HG03457 (cell line): Measurements from ENCODE around the gene DOCK1.

Source experiments
- ATAC-seq: cut with Tn5 transposase; IDR thresholded peaks from one replicate; pipeline ENCODE4 v1.9.1; 2021; ENCODE audit warnings: moderate number of reproducible peaks; ENCODE audit not compliant: unreplicated experiment

The DOCK1 gene

DNA sequence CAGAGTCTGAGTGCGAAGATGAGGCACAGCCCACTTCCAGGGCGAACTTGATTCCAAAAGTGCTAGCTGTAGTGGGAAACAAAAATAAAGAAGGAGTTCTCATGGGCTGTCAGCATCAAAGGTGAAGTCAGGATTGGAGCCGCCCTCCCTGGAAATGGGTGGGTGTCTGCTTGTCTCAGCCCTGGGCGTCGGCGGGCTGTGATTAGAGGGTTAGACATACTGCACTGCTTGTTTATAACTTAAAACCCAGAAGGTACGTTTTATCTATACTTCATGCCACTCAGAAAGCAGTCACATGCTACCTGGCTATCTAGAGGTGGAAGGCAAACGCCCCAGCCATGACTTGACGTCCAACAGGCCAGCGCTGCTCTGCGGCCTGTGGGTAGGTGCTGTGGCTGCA is 535.1 kb downstream of the DOCK1 start:
- ATAC-seq = no peak

- ATAC-seq = no peak
These were observed 536.4 kb downstream of the DOCK1 start for GRCh38 chr10:127441350-127442219.

- ATAC-seq = no peak
These were observed 536.9 kb downstream of the DOCK1 start for GRCh38 chr10:127442220-127442525.

DNA sequence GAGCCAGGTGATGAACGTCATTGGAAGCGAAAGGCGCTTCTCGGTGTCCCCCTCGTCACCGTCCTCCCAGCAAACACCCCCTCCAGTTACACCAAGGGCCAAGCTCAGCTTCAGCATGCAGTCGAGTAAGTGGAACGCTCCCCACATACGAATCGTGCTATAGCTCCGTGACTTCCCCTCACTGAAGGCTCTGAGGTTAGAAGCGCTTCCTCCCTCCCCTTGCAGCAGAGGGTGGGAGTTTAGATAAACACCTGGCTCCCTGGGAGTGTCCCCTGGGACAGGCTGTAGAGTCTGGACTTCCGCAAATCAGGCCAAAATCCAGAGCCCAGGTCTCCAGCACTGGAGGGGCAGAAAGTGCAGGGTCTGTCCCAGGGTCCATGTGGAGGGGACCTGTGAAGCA is 538.9 kb downstream of the DOCK1 start:
- no peak for ATAC-seq

DNA sequence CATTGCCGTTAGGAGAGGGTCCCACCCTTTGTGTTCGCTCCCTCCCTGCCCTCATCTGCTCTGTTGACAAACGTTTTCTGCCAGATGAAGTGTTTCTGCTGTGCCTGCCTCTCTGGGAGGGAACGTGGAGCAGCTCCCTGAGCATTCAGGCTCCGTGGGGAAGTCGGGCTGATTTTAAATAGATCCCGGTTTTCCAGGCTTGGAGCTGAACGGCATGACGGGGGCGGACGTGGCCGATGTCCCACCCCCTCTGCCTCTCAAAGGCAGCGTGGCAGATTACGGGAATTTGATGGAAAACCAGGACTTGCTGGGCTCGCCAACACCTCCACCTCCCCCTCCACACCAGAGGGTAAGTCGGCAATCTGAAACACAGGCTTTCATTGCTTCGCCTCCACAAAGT is 542.0 kb downstream of the DOCK1 start:
- no peak for ATAC-seq

DNA sequence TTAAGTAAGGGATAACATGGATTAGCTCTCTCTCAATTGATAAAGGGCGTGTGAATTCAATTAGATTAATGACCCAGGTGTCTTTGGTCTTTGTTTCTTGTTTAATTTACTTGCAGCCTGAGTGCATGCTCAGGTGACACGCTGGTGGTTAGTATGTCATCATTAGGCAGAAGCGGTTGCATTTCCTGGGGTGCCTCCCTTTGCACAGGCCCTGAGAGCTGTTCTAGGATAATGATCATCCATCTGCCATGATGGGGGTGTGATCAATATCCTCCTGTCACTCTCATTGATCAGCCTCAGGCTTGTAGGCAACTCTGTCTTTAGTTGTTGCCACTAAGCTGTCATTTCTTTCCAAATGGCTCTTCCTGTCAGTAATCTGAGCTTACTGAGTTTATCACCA is 544.3 kb downstream of the DOCK1 start:
- ATAC-seq = no peak

DNA sequence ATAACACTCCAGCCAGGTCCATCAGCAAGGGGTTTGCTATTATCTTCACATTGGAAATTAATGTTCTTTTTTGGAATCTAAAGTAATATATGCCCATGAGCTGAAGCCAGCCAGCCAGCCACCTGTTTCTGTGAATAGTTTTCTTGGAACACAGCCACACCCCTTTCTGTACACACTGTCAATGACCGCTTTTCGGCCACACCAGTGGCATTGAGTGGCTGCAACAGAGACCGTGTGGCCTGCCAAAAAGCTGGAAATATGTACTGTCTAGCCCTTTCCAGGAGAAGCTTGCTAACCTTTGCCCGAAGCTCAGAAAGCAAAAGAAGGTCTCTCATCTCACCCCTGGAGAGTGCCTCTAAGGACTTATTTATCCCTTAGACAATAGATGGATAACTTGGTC is 545.4 kb downstream of the DOCK1 start:
- ATAC-seq = no peak

- no peak for ATAC-seq
These were observed 546.4 kb downstream of the DOCK1 start for GRCh38 chr10:127451628-127452027.

GRCh38 chr10:127452568-127452967 is 547.3 kb downstream of the DOCK1 start:
- ATAC-seq = no peak

DNA sequence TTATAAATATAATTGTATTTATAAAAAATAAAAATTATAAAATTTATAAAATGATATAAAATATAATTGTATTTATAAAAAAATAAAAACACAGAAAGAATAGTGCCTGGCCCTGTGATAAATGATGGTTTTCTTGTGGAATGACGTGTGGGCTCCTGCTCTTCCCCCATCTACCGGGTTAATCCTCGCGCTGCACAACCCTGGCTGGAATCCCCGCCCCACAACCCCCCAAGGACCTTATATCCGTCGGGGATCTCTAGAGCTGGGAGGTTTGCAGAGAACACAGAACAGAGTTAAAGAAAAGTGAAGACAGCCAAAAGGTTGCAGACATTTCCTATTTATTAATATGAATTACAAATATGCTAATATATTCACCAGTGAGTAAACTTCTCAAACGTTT is 548.5 kb downstream of the DOCK1 start:
- ATAC-seq = no peak

- no peak for ATAC-seq
These were observed 550.9 kb downstream of the DOCK1 start for GRCh38 chr10:127456122-127456521.

DNA sequence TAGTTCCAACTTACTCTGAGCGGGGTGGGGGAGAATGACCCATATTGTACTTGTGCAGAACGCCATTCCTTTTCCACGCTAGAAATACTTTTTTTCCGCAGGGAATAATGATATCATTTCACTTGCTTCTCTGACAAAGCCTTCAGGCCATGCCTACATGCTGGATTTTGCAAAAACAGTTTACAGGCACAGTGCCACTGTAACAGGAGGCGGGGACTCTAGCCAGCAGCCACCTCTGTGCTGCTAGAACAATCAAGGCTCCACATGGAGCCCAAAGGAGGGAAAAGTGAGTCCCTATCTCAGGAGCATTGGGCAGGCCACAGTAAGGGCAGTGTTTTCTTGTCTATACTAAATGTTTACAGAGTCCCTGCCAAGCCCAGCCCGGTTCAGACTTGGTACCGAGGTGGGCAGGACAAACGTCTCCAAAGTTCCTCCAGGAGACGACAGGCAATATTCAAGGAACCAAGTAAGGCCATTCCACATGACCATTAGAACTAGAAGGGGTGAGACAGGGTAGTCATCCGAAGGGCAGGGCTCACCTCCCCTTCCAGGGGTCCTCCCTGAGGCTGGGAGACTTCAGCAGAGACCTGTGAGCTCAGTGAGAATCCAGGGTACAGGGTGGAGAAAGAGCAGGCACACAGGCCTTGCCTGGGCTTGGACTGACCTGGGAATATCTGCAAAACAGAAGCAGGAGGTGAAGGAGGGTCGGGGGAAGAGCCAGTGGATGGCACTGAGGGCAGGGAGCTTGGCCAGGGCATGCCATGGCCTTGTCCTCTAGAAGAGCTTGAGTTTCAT is 553.0 kb downstream of the DOCK1 start:
- no peak for ATAC-seq

DNA sequence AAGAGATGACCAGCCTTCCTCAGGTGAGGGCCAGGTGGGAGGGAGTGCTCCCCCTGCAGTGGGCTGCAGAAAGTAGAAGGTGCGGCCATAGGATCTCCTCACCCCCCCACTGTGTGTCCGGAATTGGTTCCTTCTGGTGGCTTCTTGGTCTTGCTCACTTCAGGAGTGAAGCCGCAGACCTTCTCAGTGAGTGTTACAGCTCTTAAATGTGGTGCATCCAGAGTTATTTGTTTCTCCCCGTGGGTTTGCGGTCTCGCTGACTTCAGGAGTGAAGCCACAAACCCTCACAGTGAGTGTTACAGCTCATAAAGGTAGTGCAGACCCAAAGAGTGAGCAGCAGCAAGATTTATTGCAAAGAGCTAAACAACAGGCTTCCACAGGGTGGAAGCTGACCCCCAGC is 553.6 kb downstream of the DOCK1 start:
- no peak for ATAC-seq

DNA sequence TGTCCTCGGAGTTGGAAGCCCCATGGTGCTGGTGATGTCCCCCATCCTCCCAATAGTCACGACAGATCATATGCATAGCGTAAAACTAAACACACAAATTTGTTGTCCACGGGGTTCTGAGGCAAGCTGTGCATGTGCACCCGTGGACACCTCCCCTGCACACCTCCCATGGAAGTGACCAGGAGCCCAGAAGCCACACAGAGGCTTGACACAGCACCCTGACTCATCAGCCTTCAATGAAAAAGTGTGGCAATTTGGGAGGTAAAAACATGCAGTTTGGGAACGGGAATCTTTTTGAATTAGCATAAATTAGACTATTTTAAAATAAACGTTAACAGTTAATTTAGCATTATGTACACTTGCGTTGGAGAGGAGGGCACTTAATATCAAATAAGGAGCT is 554.7 kb downstream of the DOCK1 start:
- ATAC-seq = no peak

GRCh38 chr10:127462643-127463295 is 557.5 kb downstream of the DOCK1 start:
- ATAC-seq = no peak

- ATAC-seq = no peak
These were observed 558.3 kb downstream of the DOCK1 start for GRCh38 chr10:127463548-127463947.

- ATAC-seq = no peak
These were observed 559.3 kb downstream of the DOCK1 start for GRCh38 chr10:127464561-127464960.

DNA sequence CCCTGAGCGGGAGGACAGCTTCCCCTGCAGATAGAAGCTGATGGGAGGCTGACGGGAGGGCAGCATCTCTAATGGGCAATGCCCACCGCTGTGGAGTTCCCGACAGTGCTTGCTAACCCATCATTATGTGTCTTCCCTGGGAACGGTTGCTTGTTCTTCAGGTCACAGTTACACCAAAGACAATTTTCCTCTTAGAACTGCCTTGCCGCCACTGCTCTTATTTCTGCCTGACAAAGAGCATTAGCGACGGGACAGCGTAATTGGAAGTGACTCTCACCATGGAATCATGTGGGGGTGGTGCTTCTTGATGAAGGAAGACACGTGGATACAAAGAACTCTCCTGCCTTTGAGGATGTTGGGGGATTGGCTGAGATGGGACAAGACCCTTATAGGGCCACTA is 562.6 kb downstream of the DOCK1 start:
- no peak for ATAC-seq

- ATAC-seq = no peak
These were observed 563.4 kb downstream of the DOCK1 start for GRCh38 chr10:127468632-127469031.

GRCh38 chr10:127470911-127471310 is 565.7 kb downstream of the DOCK1 start:
- ATAC-seq = no peak

DNA sequence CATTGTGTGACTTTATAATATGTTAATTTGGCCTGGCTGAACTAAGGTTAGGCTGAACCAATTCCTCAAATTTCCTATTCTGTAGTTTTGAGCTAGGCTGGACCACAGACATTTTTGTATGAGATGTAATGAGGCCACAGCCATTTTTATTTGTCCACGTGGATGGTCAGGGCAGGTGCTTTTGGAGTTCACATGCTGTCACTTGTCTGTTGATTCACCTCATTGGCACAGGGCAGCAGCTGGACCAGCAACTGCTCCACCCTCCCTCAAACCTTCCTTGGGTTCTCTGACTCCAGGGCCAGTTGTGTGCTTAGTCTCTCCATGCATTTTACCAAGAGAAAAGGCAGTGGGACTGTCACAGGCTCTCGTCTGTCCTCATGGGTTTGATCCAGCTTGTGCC is 567.7 kb downstream of the DOCK1 start:
- ATAC-seq = no peak

- no peak for ATAC-seq
These were observed 569.3 kb downstream of the DOCK1 start for GRCh38 chr10:127474501-127474900.
